NCI-H82 treated with DMSO at 0.1 percent for 48 hours (cell line): ENCODE data around the gene TTLL9.

ENCODE experiments used
- DNase-seq: peaks from one replicate; lab custom pipeline; 2025; ENCODE audit not compliant: unreplicated experiment; lab: John Stamatoyannopoulos, UW

TTLL9 gene

GRCh38 chr20:31939661-31940060 is 69.2 kb downstream of the TTLL9 start:
- no peak for DNase-seq

GRCh38 chr20:31943052-31943471 is 72.6 kb downstream of the TTLL9 start:
- DNase-seq, result no peak

GRCh38 chr20:31945319-31945718 is 74.9 kb downstream of the TTLL9 start:
- no peak for DNase-seq

GRCh38 chr20:31945785-31946184 is 75.4 kb downstream of the TTLL9 start:
- DNase-seq, result no peak

GRCh38 chr20:31948008-31948407 is 77.6 kb downstream of the TTLL9 start:
- no peak for DNase-seq

GRCh38 chr20:31949877-31950646 is 79.6 kb downstream of the TTLL9 start:
- DNase-seq, result no peak

- DNase-seq, result no peak
Observed at GRCh38 chr20:31951203-31951529, 80.7 kb downstream of the TTLL9 start.

- peak; percentile 97 for DNase-seq
Observed at GRCh38 chr20:31951530-31952453, 81.4 kb downstream of the TTLL9 start, which contains the start of gene PDRG1. TSS of gene PDRG1 (minus strand) at chr20:31952046. CDS start at chr20:31951961, 85 bp downstream.

- DNase-seq, result no peak
Observed at GRCh38 chr20:31953556-31954148, 83.2 kb downstream of the TTLL9 start.

GRCh38 chr20:31954500-31954899 is 84.1 kb downstream of the TTLL9 start:
- no peak for DNase-seq

- peak; percentile 74 for DNase-seq
Observed at GRCh38 chr20:31956556-31957526, 86.4 kb downstream of the TTLL9 start.

- DNase-seq, result peak; percentile 96
Observed at GRCh38 chr20:31962761-31963160, 92.3 kb downstream of the TTLL9 start.

GRCh38 chr20:31963889-31964288 is 93.5 kb downstream of the TTLL9 start:
- no peak for DNase-seq

- DNase-seq, result peak; percentile 53
Observed at GRCh38 chr20:31966991-31967655, 96.7 kb downstream of the TTLL9 start.

GRCh38 chr20:31967830-31968249 is 97.4 kb downstream of the TTLL9 start, which contains the start of gene XKR7:
TSS of gene XKR7 (plus strand) at chr20:31968151. CDS start at chr20:31968176, 25 bp downstream.
- DNase-seq, result peak; percentile 52

GRCh38 chr20:31968291-31969126 is 98.1 kb downstream of the TTLL9 start:
- DNase-seq, result no peak

- no peak for DNase-seq
Observed at GRCh38 chr20:31969991-31970390, 99.6 kb downstream of the TTLL9 start.

GRCh38 chr20:31972471-31973021 is 102.1 kb downstream of the TTLL9 start:
- DNase-seq, result peak; percentile 97

GRCh38 chr20:31974296-31974695 is 103.9 kb downstream of the TTLL9 start:
- DNase-seq, result no peak
